Body of pancreas (tissue), 4 donors: ENCODE results near the gene FREM3.
"Not testable (repeated sequence)": the region's sequence is repeated elsewhere in the genome, so short reads cannot be mapped to it uniquely, and the experiment has no call there.

Source experiments
- POLR2A ChIP-seq, 3 donors: fragments of 450-650 bp; IDR thresholded peaks; one replicate each; pipeline ENCODE4 v1.6.1; 2016; ENCODE audit warnings: antibody characterized with exemption in 3 of 3, mild to moderate bottlenecking in 2 of 3
- TF ChIP-seq, protein P1 (sequence below), 7 experiments: fragments of 450-650 bp in 4 of 7; fragments of 200-600 bp in 3 of 7; sonication (generic) in 3 of 7; IDR thresholded peaks; one replicate each; pipeline ENCODE4 v1.5.1; 2016 to 2019; ENCODE audit warnings: antibody characterized with exemption in 7 of 7

- TF ChIP-seq, protein P1, sequence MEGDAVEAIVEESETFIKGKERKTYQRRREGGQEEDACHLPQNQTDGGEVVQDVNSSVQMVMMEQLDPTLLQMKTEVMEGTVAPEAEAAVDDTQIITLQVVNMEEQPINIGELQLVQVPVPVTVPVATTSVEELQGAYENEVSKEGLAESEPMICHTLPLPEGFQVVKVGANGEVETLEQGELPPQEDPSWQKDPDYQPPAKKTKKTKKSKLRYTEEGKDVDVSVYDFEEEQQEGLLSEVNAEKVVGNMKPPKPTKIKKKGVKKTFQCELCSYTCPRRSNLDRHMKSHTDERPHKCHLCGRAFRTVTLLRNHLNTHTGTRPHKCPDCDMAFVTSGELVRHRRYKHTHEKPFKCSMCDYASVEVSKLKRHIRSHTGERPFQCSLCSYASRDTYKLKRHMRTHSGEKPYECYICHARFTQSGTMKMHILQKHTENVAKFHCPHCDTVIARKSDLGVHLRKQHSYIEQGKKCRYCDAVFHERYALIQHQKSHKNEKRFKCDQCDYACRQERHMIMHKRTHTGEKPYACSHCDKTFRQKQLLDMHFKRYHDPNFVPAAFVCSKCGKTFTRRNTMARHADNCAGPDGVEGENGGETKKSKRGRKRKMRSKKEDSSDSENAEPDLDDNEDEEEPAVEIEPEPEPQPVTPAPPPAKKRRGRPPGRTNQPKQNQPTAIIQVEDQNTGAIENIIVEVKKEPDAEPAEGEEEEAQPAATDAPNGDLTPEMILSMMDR (IDR thresholded peaks at IDR 0.05), result not testable (repeated sequence)
- TF ChIP-seq POLR2A (IDR thresholded peaks at IDR 0.05), result not testable (repeated sequence)
Observed at GRCh38 chr4:143736061-143736460, 35.6 kb upstream of the FREM3 start.
